H1 (cell line): ENCODE data around the gene FOXRED1.

ENCODE experiments used
- EP300 ChIP-seq, 2 experiments: IDR thresholded peaks; 1 replicate in 1 of 2; 2 replicates in 1 of 2; pipeline ENCODE4 v1.6.1; 2011 to 2012; ENCODE audit warnings: low read depth in 2 of 2, low read length in 2 of 2, mild to moderate bottlenecking in 2 of 2, borderline replicate concordance in 1 of 2, inconsistent platforms in 1 of 2, moderate library complexity in 1 of 2
- EZH2 ChIP-seq: fragments of 200-600 bp; sonication (generic); IDR thresholded peaks from 2 replicates; pipeline ENCODE4 v1.7.1; 2012; ENCODE audit warnings: low read depth, mild to moderate bottlenecking, moderate library complexity, low read length, inconsistent platforms; ENCODE audit not compliant: severe bottlenecking
- JUND ChIP-seq: IDR thresholded peaks from 2 replicates; pipeline ENCODE4 v1.6.1; 2011; ENCODE audit warnings: mild to moderate bottlenecking, improper control_type of control experiment, low read length
- NRF1 ChIP-seq: IDR thresholded peaks from 2 replicates; pipeline ENCODE4 v1.6.1; 2011; ENCODE audit warnings: mild to moderate bottlenecking, low read depth, low read length, improper control_type of control experiment
- POLR2A ChIP-seq, 2 experiments: IDR thresholded peaks; 1 replicate in 1 of 2; 2 replicates in 1 of 2; pipeline ENCODE4 v1.6.1; 2011; ENCODE audit warnings: low read depth in 2 of 2, low read length in 2 of 2, mild to moderate bottlenecking in 2 of 2; ENCODE audit errors: control extremely low read depth in 1 of 2
- SUZ12 ChIP-seq: fragments of 200-600 bp; sonication (generic); IDR thresholded peaks from 2 replicates; pipeline ENCODE4 v1.6.1; 2012; ENCODE audit warnings: mild to moderate bottlenecking, inconsistent platforms, low read length, moderate library complexity, mixed read lengths
- TAF1 ChIP-seq: IDR thresholded peaks from 2 replicates; pipeline ENCODE4 v1.6.1; 2011; ENCODE audit warnings: mild to moderate bottlenecking, low read depth, low read length
- USF2 ChIP-seq: IDR thresholded peaks from 2 replicates; pipeline ENCODE4 v1.6.1; 2011; ENCODE audit warnings: low read length, improper control_type of control experiment
- ZNF274 ChIP-seq: IDR thresholded peaks from 2 replicates; pipeline ENCODE4 v1.7.0; 2012; ENCODE audit warnings: low read length, borderline replicate concordance; ENCODE audit errors: extremely low read depth
- TF ChIP-seq, protein P1 (sequence below), 3 experiments: IDR thresholded peaks; 1 replicate in 2 of 3; 2 replicates in 1 of 3; pipeline versions ENCODE4 v1.5.1 to v1.6.1; 2011; ENCODE audit warnings: low read length in 3 of 3, mild to moderate bottlenecking in 3 of 3, inconsistent platforms in 2 of 3, low read depth in 1 of 3, moderate library complexity in 1 of 3; ENCODE audit not compliant: insufficient read depth in 1 of 3; ENCODE audit errors: control extremely low read depth in 1 of 3

DNA sequence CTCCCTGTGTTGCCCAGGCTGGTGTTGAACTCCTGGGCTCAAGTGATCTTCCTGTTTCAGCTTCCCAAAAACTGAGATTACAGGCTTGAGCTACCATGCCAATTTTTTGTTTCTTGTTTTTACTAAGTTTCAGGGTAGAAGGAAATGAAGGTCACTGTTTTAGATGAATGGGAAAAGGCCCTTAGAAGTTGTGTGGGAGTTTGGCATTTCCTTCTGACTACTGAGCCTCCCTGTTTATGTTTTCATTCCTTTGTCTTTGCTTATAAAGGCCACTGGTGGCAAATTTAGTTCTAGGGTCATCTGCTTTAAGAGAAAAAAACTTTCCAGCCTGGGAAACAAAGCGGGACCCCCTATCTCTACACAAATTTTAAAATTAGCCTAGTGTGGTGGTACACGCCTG lies 22.3 kb upstream of the FOXRED1 start:
- TF ChIP-seq USF2 (no peak), ZNF274 (no peak), NRF1 (no peak), EZH2 (no peak), POLR2A (IDR thresholded peaks at IDR 0.05; ENCODE audit: control extremely low read depth in 1 of 2, low read depth in 2 of 2, low read length in 2 of 2) (no peak), TAF1 (no peak), SUZ12 (no peak), EP300 (IDR thresholded peaks at IDR 0.05; ENCODE audit: borderline replicate concordance in 1 of 2, low read depth in 2 of 2, low read length in 2 of 2) (no peak), JUND (no peak)
- TF ChIP-seq, protein P1, sequence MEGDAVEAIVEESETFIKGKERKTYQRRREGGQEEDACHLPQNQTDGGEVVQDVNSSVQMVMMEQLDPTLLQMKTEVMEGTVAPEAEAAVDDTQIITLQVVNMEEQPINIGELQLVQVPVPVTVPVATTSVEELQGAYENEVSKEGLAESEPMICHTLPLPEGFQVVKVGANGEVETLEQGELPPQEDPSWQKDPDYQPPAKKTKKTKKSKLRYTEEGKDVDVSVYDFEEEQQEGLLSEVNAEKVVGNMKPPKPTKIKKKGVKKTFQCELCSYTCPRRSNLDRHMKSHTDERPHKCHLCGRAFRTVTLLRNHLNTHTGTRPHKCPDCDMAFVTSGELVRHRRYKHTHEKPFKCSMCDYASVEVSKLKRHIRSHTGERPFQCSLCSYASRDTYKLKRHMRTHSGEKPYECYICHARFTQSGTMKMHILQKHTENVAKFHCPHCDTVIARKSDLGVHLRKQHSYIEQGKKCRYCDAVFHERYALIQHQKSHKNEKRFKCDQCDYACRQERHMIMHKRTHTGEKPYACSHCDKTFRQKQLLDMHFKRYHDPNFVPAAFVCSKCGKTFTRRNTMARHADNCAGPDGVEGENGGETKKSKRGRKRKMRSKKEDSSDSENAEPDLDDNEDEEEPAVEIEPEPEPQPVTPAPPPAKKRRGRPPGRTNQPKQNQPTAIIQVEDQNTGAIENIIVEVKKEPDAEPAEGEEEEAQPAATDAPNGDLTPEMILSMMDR (IDR thresholded peaks at IDR 0.05; ENCODE audit: control extremely low read depth in 1 of 3, insufficient read depth in 1 of 3, low read depth in 1 of 3, low read length in 3 of 3), result no peak
